BJ (cell line): ENCODE data around the gene WSCD1. TPM values are rescaled to one million over a fixed set of nuclear protein-coding genes. Genes with fewer than 3 reads are reported as not detected.

Experiments
- CTCF ChIA-PET: fragments of 350-600 bp; formaldehyde crosslinking; extraction: SDS; loops from one replicate; lab custom pipeline; 2021; ENCODE audit warnings: antibody characterized with exemption, inconsistent platforms; lab: Yijun Ruan, JAX
- POLR2A ChIA-PET: fragments of 300-600 bp; sonication (Branson Sonifier 250); formaldehyde crosslinking; extraction: SDS; loops from one replicate; lab custom pipeline; 2021; ENCODE audit warnings: antibody characterized with exemption; lab: Charles Lee
- DNase-seq: peaks from one replicate; pipeline ENCODE4 v3.0.0-alpha.2; 2011; ENCODE audit warnings: low read depth
- H3K27me3 ChIP-seq: 2 replicates; pipeline ENCODE4 v1.6.0; 2011; ENCODE audit warnings: low read length; ENCODE audit not compliant: control insufficient read depth, insufficient read depth
- H3K36me3 ChIP-seq: 2 replicates; pipeline ENCODE4 v1.5.1; 2011; ENCODE audit warnings: low read length; ENCODE audit not compliant: control insufficient read depth, insufficient read depth
- H3K4me3 ChIP-seq: 2 replicates; pipeline ENCODE4 v1.5.1; 2011; ENCODE audit warnings: low read depth, mild to moderate bottlenecking, control low read depth, low read length
- CTCF ChIP-seq: IDR thresholded peaks from 2 replicates; pipeline ENCODE4 v1.5.1; 2011; ENCODE audit warnings: low read depth, mild to moderate bottlenecking, control low read depth, inconsistent platforms, low read length, moderate library complexity; ENCODE audit not compliant: insufficient read depth
- polyA plus RNA-seq: library from polyadenylated mRNA; depleted of rRNA; stranded (reverse); fragments of >200 nt; gene quantifications from 2 replicates; pipeline ENCODE4 v1.2.3, GENCODE V29; 2011

WSCD1 gene
- polyA plus RNA-seq, 1 experiment: 1.0 TPM

GRCh38 chr17:6041246-6041645 lies 28.9 kb upstream of the WSCD1 start:
- Histone ChIP-seq H3K27me3 (no peaks in the 10 kb centered on the region), H3K36me3 (no peaks in the 10 kb centered on the region), H3K4me3 (no peak overlapping the region)
- no peak for TF ChIP-seq CTCF
- DNase-seq: no peak
- POLR2A ChIA-PET: no interaction called here
- CTCF ChIA-PET: no interaction called here

GRCh38 chr17:6043405-6043804 lies 26.8 kb upstream of the WSCD1 start:
- CTCF ChIA-PET: interaction anchor here (0.6 to 1.0 kb wide), 4 partner anchors 25 to 451 kb away, joined by 3 to 4 read pairs (median 3); no protein-coding TSS in a partner anchor
- Histone ChIP-seq H3K4me3 (no peak overlapping the region), H3K36me3 (no peaks in the 10 kb centered on the region), H3K27me3 (no peaks in the 10 kb centered on the region)
- POLR2A ChIA-PET: no interaction called here
- TF ChIP-seq CTCF: no peak
- no peak for DNase-seq

GRCh38 chr17:6044261-6044660 lies 25.9 kb upstream of the WSCD1 start:
- CTCF ChIA-PET: no interaction called here
- POLR2A ChIA-PET: no interaction called here

GRCh38 chr17:6045621-6046357 lies 24.4 kb upstream of the WSCD1 start:
- Histone ChIP-seq H3K27me3 (no peaks in the 10 kb centered on the region), H3K36me3 (no peaks in the 10 kb centered on the region), H3K4me3 (no peak overlapping the region)
- TF ChIP-seq CTCF: no peak
- CTCF ChIA-PET: no interaction called here
- POLR2A ChIA-PET: no interaction called here
- no peak for DNase-seq

More at GRCh38 chr17:6044261-6044660, 25.9 kb upstream of the WSCD1 start:
- Histone ChIP-seq H3K4me3 (no peak overlapping the region), H3K27me3 (no peaks in the 10 kb centered on the region), H3K36me3 (no peaks in the 10 kb centered on the region)
- DNase-seq: no peak
- no peak for TF ChIP-seq CTCF

GRCh38 chr17:6046431-6046830 lies 23.7 kb upstream of the WSCD1 start:
- no peak overlapping the region for H3K4me3 ChIP-seq
- no peaks in the 10 kb centered on the region for H3K36me3 ChIP-seq
- H3K27me3 ChIP-seq: no peaks in the 10 kb centered on the region
- no peak for TF ChIP-seq CTCF
- DNase-seq: no peak
- ChIA-PET POLR2A (no interaction called here), CTCF (no interaction called here)
